Parathyroid adenoma (tissue), 2 donors: ENCODE data around the gene USP12.

Source experiments
- H2AFZ ChIP-seq: fragments of 300-600 bp; sonication (generic); one replicate; pipeline ENCODE4 v1.7.0; 2017; ENCODE audit warnings: antibody characterized with exemption, mild to moderate bottlenecking
- H3K27ac ChIP-seq: fragments of 300-600 bp; sonication (generic); one replicate; pipeline ENCODE4 v1.7.0; 2017
- H3K27me3 ChIP-seq: fragments of 300-600 bp; sonication (generic); one replicate; pipeline ENCODE4 v1.7.0; 2017; ENCODE audit warnings: low read length; ENCODE audit not compliant: control insufficient read depth, insufficient read depth
- H3K36me3 ChIP-seq: fragments of 300-600 bp; sonication (generic); one replicate; pipeline ENCODE4 v1.7.0; 2017; ENCODE audit warnings: low read length; ENCODE audit not compliant: control insufficient read depth, insufficient read depth
- H3K4me1 ChIP-seq: fragments of 300-600 bp; sonication (generic); one replicate; pipeline ENCODE4 v1.7.0; 2017; ENCODE audit warnings: control low read depth
- H3K4me2 ChIP-seq: fragments of 300-600 bp; sonication (generic); one replicate; pipeline ENCODE4 v1.7.0; 2017; ENCODE audit warnings: low read length
- H3K4me3 ChIP-seq: fragments of 300-600 bp; sonication (generic); one replicate; pipeline ENCODE4 v1.7.0; 2017; ENCODE audit warnings: low read depth, low read length
- H3K79me2 ChIP-seq: fragments of 300-600 bp; sonication (generic); one replicate; pipeline ENCODE4 v1.7.0; 2017; ENCODE audit warnings: control low read depth
- H3K9ac ChIP-seq: fragments of 300-600 bp; sonication (generic); one replicate; pipeline ENCODE4 v1.7.0; 2017; ENCODE audit warnings: mild to moderate bottlenecking
- H3K9me3 ChIP-seq: fragments of 300-600 bp; sonication (generic); one replicate; pipeline ENCODE4 v1.7.0; 2017; ENCODE audit warnings: low read length; ENCODE audit not compliant: control insufficient read depth
- TF ChIP-seq, protein P1 (sequence below): fragments of 300-600 bp; sonication (generic); IDR thresholded peaks from one replicate; pipeline ENCODE4 v1.7.0; 2017; ENCODE audit warnings: antibody characterized with exemption, mild to moderate bottlenecking
- donor health status: primary hyperparathyroidism.

USP12 gene

DNA sequence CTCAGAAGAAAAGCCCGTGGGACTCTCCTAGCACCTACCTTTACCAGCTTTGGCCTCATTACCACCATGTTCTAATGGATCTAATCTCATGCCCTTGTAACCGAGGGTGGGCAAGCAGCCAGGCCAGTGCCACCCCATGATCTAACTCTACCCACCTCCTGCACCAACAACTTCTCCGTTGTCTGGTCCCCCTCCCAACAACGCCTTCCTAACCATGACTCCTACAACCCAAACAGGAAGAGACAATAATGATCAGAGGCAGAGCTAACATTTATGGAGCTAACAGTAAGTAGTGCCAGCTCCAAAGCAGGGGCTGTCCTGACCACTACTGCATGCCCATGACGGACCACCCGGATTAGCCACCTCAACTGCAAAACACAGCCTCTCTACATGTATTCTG, 3.5 kb downstream of the USP12 start:
- Histone ChIP-seq H3K27me3 (no peaks in the 10 kb centered on the region), H3K27ac (no peak overlapping the region), H3K36me3 (no peaks in the 10 kb centered on the region), H3K9ac (no peak overlapping the region), H3K79me2 (peaks cover 18% of the 10 kb centered on the region), H3K9me3 (no peaks in the 10 kb centered on the region), H3K4me1 (peaks cover 7% of the 10 kb centered on the region), H3K4me2 (no peak overlapping the region), H3K4me3 (no peak overlapping the region), H2AFZ (no peak overlapping the region)
- TF ChIP-seq, protein P1, sequence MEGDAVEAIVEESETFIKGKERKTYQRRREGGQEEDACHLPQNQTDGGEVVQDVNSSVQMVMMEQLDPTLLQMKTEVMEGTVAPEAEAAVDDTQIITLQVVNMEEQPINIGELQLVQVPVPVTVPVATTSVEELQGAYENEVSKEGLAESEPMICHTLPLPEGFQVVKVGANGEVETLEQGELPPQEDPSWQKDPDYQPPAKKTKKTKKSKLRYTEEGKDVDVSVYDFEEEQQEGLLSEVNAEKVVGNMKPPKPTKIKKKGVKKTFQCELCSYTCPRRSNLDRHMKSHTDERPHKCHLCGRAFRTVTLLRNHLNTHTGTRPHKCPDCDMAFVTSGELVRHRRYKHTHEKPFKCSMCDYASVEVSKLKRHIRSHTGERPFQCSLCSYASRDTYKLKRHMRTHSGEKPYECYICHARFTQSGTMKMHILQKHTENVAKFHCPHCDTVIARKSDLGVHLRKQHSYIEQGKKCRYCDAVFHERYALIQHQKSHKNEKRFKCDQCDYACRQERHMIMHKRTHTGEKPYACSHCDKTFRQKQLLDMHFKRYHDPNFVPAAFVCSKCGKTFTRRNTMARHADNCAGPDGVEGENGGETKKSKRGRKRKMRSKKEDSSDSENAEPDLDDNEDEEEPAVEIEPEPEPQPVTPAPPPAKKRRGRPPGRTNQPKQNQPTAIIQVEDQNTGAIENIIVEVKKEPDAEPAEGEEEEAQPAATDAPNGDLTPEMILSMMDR, result no peak

DNA sequence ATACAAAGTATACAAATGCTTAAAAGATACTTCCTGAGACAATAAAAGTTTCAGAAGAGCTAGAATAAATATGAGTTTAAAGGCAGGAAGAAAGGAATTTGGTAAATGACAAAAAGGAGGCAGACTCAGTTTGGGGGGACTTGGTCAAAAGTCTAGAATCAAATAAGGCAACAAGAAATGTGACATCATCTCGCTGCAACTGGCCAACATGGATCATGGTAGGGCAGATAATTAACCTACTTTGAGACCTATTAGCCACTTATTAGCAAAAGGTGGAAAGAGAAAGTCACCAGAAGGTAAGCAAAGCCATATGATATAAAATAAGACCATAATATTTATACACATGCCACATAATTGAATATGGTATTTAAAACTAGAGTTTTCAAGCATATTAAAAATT, 5.3 kb downstream of the USP12 start:
- H3K9ac ChIP-seq, result no peak overlapping the region
- no peak overlapping the region for H3K27ac ChIP-seq
- no peak overlapping the region for H3K4me2 ChIP-seq

DNA sequence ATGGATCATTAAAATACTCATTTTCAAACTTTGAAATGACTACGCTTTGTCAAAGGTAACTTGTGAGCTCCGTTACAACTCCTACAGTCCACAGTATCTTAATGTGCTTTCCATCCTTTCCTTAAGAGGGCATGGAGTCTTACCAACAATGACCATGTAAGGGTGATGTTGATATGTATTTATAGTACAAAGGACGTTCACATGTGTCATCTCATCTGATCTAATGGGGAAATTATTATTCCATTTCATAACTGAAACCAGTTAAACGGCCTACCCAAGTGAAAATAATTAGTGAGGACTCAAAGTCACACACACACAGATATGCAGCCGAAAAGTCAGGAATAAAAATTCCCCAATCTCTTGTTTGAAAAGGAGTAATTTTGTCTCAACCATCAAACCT, 9.6 kb downstream of the USP12 start:
- Histone ChIP-seq H3K79me2 (peaks cover 27% of the 10 kb centered on the region), H3K4me3 (no peak overlapping the region), H2AFZ (no peak overlapping the region), H3K4me2 (no peak overlapping the region), H3K36me3 (no peaks in the 10 kb centered on the region), H3K4me1 (no peaks in the 10 kb centered on the region), H3K27ac (no peak overlapping the region), H3K9me3 (no peaks in the 10 kb centered on the region), H3K27me3 (no peaks in the 10 kb centered on the region), H3K9ac (no peak overlapping the region)
- TF ChIP-seq, protein P1, result no peak

More for the DNA sequence above, 5.3 kb downstream of the USP12 start:
- Histone ChIP-seq H3K4me1 (peaks cover 7% of the 10 kb centered on the region), H3K27me3 (no peaks in the 10 kb centered on the region), H3K9me3 (no peaks in the 10 kb centered on the region), H3K36me3 (no peaks in the 10 kb centered on the region), H3K4me3 (no peak overlapping the region), H2AFZ (no peak overlapping the region), H3K79me2 (peaks cover 26% of the 10 kb centered on the region)
- TF ChIP-seq, protein P1, result no peak

DNA sequence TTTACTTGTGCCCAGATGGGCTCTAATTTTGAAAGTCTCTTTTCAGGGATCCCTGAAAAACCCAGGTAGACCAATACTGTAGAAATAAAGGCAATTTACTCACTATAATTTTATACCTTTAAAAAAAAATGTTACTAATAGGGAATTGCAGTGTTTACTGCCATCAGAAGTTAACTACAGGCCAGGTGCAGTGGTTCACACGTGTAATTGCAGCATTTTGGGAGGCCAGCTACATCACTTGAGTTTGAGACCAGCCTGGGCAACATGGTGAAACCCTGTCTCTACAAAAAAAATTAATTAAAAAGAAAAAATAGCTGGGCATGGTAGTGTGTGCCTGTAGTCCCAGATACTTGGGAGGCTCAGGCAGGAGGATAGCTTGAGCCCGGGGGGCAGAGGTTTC, 10.2 kb downstream of the USP12 start:
- no peaks in the 10 kb centered on the region for H3K27me3 ChIP-seq
- no peaks in the 10 kb centered on the region for H3K4me1 ChIP-seq
- no peak overlapping the region for H3K4me2 ChIP-seq
- no peak overlapping the region for H3K9ac ChIP-seq
- no peaks in the 10 kb centered on the region for H3K36me3 ChIP-seq
- no peak overlapping the region for H3K27ac ChIP-seq
- TF ChIP-seq, protein P1, result no peak
- no peak overlapping the region for H2AFZ ChIP-seq
- H3K9me3 ChIP-seq, result no peaks in the 10 kb centered on the region
- H3K4me3 ChIP-seq, result no peak overlapping the region
- peaks cover 30% of the 10 kb centered on the region for H3K79me2 ChIP-seq

DNA sequence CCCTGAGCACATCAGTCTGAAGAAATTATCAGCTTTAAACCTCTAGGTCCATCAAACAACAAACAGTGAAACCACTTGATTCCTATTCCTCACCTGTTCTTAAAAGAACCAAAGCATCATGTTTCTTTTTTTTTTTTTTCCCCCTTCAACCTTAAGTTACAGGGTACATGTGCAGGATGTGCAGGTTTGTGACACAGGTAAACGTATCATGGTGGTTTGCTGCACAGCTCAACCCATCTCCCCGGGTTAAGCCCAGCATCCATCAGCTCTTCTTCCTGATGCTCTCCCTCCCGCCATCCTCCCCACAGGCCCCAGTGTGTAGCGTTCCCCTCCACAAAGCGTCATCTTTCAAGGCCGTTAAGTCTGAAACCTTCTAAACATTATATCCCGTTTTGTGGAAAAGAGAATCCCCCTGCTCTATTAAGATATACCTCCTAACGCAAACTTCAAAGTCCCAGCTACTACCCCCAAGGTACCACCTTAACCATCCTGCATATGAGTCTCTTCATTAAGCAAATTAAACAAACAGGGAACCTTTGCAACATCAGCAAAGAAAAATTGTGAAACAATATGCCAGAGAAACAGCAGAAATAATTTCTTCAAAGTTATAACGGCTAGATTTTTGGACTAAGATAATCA, 10.8 kb downstream of the USP12 start:
- Histone ChIP-seq H3K4me3 (no peak overlapping the region), H3K4me1 (no peaks in the 10 kb centered on the region), H3K9ac (no peak overlapping the region), H2AFZ (no peak overlapping the region), H3K27me3 (no peaks in the 10 kb centered on the region), H3K36me3 (no peaks in the 10 kb centered on the region), H3K4me2 (no peak overlapping the region), H3K27ac (no peak overlapping the region), H3K9me3 (no peaks in the 10 kb centered on the region), H3K79me2 (peaks cover 32% of the 10 kb centered on the region)
- TF ChIP-seq, protein P1, result no peak
